HL-60 (cell line): ENCODE measurements around the gene MTSS2.

Source experiments
- CTCF ChIP-seq: IDR thresholded peaks from one replicate; pipeline ENCODE4 v1.5.1; 2011; ENCODE audit warnings: low read length, control low read depth, inconsistent platforms; ENCODE audit not compliant: insufficient read depth
- REST ChIP-seq: IDR thresholded peaks from 2 replicates; pipeline ENCODE4 v1.6.1; 2012; ENCODE audit warnings: low read depth; ENCODE audit not compliant: insufficient replicate concordance

GRCh38 chr16:70713342-70713741, 27.5 kb upstream of the MTSS2 start:
- no peak for TF ChIP-seq REST
- no peak for TF ChIP-seq CTCF
